Raji (cell line): Measurements from ENCODE around the gene DIP2C.
A peak's percentile ranks its signal among the peaks of the same experiment; 100 is the strongest.

ENCODE experiments used
- POLR2A ChIP-seq: IDR thresholded peaks from 2 replicates; pipeline ENCODE4 v1.6.1; 2011; ENCODE audit warnings: low read depth, low read length, control low read depth; ENCODE audit not compliant: insufficient read depth

DIP2C gene

DNA sequence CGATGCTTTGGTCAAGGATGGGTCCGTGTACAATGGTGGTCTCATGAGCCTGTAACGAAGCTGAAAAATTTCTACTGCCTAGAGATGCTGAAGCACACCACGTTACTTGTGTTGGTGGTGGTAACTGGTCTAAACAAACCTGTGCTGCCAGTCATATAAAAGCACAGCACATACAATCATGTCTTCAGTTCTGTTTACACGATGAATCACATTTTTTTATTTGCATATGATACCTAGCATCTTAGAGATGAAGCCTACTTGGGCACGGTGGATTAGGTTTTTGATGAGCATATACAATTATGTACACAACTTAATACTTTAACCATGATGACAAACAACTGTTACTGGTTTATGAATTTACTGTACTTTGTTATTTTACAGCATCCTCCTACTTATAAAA, 353.2 kb downstream of the DIP2C start:
- no peak for TF ChIP-seq POLR2A

DNA sequence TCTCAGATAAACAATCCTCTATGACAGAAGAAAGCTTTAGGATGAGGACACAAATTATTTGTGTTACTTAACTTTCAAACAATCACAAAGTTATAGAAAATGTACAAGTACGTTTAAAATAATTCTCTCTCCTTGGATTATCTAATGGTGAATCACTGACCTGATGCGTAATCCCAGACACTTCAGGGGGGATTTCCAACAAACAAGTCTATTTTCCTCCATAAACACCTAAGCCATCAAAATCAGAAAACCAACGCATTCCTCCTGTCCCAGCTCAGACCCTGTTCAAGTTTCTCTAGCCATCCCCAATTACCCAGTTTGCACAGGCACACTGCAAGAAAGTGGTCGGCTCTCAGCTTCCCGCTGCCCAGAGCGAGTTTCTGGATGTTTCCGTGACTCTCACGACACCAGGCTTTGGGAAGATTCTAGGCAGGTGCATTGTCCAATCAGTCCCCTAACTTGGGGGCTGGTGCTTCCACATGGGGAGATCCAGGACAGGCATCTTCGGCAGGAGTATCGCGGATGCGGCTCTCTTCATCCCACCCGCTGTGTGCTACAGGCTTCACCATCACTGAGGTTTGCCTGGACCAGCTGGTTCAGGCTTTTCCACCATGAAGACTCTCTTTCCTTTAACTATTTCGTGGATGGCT, 354.2 kb downstream of the DIP2C start:
- TF ChIP-seq POLR2A = no peak

- no peak for TF ChIP-seq POLR2A
These were observed 358.3 kb downstream of the DIP2C start for GRCh38 chr10:331186-331585.

DNA sequence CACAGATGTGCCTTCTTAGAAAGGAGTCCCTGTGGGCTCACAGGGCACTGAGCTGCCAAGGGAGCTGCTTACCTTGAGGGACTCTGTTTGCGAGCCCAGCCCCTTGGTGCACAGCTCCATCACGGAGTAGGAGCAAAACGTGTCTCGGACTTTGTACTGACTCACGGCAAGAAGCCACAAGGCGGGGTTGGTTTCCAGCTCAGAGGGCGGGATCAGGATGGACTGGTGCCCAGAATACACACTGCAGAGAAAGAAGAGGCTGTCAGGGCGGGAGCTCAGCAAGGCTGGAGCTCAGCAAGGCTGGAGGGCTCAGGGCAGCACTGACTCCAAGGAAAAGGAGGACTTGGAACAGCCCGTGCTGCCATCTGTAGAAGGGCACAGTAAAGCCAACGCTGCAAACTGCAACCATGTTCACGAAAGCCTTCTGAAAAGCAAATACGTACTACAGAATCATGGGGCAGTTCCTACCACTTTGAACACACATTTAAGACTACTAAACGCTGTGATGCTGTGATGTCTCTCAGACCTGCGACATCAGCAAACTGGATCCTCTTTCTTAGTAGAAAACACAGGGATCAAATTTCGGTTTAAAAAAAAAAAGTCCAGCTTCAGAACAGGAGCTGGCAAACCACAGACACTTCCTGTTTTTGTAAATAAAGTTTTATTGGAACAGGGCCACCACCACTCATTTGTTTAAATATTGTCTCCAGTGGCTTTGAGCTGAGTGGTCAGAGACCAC, 359.9 kb downstream of the DIP2C start:
- TF ChIP-seq POLR2A = no peak

- no peak for TF ChIP-seq POLR2A
These were observed 361.3 kb downstream of the DIP2C start for GRCh38 chr10:327889-328852.

GRCh38 chr10:326894-327635, 362.4 kb downstream of the DIP2C start:
- TF ChIP-seq POLR2A = no peak

- no peak for TF ChIP-seq POLR2A
These were observed 363.1 kb downstream of the DIP2C start for GRCh38 chr10:326350-326749.

- TF ChIP-seq POLR2A = no peak
These were observed 364.2 kb downstream of the DIP2C start for GRCh38 chr10:325282-325681.

GRCh38 chr10:324593-324992, 364.9 kb downstream of the DIP2C start:
- TF ChIP-seq POLR2A = no peak

DNA sequence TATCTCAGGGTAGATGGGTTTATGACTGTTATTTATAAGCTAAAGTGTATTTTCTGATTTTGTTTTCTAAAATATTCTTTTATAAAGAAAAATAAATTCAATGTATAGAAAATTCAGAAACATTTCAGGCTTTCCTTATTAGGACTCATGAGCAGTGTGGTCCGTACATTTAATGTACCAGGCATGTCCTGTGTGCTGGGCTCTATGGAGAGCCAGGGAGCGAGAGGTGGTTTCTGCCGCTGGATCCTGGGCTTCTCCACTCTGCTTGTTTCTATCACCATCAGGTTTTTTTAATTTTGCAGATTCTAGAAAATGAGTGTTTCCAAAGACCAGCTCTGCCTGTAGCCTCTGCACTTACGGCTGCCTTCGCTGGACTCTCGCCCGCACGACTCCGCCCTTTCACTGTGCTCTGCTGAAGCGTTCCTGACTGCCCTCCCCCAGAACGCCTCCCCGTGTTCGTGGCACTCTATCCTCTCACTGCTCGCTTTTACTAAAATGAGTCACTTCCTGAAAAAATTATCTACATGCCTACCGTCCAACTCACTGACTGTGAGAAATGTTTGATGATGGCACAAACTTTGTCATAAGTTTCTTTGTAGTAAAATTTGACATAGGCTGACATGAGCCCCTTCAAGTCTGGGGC, 365.7 kb downstream of the DIP2C start:
- TF ChIP-seq POLR2A = no peak

DNA sequence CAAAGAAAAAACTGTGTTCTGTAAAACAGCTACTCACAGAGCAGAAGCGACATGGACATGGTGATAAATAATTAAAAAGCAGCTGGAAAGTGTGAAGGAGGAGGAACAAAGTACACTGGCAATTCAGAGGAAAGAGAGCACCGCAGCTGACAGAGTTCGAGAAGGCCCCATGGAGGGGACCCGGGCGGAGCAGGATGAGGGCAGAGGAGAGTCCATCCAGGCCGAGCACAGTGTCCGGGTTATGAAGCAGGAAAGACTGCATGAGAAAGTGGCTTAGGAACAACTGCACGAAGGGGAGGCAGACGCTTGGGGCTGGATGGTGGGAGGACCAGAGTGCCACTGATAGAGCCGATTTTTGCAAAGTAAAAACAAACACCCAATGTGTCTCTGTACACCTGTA, 368.7 kb downstream of the DIP2C start:
- no peak for TF ChIP-seq POLR2A

GRCh38 chr10:317926-318325, 371.5 kb downstream of the DIP2C start:
- TF ChIP-seq POLR2A = no peak

GRCh38 chr10:317271-317769, 372.1 kb downstream of the DIP2C start:
- TF ChIP-seq POLR2A = peak; percentile 50; the same call in 1 of the 2 replicates

DNA sequence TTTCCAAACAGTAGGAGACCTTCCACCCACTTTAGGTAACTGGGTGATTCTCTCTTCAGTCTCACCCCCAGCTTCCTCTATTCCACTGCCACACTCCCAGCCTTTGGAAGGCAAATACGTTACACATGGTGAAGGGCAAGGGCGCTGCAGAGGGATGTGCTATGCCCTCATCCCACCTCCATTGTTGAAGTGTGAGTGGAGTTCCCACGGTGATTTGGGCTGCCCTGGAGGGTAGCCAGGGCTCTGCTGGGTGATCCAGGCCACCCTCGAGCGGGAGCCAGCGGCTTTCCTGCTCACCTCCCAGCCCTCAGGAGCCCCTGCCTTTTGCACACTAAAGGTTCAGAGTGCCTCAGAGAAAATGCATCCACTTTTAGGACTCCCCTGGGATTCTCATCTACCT, 373.1 kb downstream of the DIP2C start:
- TF ChIP-seq POLR2A = no peak

- TF ChIP-seq POLR2A = no peak
These were observed 374.6 kb downstream of the DIP2C start for GRCh38 chr10:314871-315270.

DNA sequence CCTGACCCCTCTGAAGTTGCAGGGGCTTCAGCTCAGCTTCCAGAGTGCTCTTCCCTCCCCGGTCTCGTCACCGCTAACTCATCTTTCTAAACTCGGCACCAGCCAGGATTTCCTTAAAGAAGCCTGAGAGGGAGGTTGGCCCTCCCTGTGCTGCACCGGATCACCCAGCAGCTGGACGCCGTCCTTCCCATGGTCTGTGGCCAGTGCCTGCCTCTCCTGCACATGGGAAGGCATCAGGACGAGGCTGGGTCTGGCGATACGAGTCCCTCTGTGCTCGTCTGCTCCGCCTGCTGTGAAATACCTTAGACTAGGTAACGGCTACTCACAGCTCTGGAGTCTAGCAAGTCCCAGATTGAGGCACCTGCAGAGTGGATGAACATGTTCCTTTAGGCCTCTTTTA, 375.1 kb downstream of the DIP2C start:
- TF ChIP-seq POLR2A = no peak
